ENCODE results near the gene EPO. TPM values are rescaled to one million over a fixed set of nuclear protein-coding genes. Genes with fewer than 3 reads are reported as not detected.

EPO gene
- total RNA-seq, 4 donors from 2014 or later: 0.97 TPM; not detected in 3

DNA sequence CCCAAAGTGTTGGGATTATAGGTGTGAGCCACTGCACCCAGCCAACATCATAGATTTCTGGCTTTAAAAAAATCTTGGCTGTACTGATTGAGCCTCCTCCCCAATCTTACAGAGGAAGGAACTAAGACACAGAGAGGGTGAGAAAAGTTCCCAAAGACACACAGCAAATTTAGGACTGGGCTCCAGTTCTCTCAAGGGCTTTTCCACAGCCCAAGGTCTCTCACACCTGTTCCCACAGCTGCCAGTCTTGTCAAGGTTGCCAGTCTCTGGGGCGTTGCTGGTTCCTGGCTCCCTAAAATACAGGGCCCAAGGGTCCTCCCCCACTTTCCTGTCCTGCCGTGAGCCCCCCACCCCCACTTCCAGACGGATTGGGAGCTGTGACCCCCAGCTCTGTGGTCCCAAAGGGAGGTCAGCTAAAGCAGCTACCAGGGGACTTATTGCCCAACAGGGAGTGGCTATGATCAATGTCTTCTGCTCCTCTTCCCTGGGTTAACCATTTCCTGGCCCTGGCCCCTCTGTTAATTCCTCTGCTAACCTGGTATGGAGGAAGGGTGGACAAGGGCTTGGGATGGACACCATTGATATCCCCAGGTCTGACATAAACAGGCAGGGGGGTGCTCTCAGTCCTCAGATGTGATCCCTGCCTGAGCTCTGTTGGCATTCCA, 10.0 kb downstream of the EPO start:
- Histone ChIP-seq H3K27ac (no peak overlapping the region), H3K4me3 (no peak overlapping the region), H3K27me3 (no peaks in the 10 kb centered on the region), H3K4me1 (peaks cover 14% of the 10 kb centered on the region), H3K9me3 (no peaks in the 10 kb centered on the region), H3K36me3 (no peaks in the 10 kb centered on the region)
- TF ChIP-seq POLR2A (IDR thresholded peaks at IDR 0.05) (no peak), POLR2AphosphoS5 (IDR thresholded peaks at IDR 0.05) (no peak), EP300 (IDR thresholded peaks at IDR 0.05) (no peak)
- TF ChIP-seq, protein P1, sequence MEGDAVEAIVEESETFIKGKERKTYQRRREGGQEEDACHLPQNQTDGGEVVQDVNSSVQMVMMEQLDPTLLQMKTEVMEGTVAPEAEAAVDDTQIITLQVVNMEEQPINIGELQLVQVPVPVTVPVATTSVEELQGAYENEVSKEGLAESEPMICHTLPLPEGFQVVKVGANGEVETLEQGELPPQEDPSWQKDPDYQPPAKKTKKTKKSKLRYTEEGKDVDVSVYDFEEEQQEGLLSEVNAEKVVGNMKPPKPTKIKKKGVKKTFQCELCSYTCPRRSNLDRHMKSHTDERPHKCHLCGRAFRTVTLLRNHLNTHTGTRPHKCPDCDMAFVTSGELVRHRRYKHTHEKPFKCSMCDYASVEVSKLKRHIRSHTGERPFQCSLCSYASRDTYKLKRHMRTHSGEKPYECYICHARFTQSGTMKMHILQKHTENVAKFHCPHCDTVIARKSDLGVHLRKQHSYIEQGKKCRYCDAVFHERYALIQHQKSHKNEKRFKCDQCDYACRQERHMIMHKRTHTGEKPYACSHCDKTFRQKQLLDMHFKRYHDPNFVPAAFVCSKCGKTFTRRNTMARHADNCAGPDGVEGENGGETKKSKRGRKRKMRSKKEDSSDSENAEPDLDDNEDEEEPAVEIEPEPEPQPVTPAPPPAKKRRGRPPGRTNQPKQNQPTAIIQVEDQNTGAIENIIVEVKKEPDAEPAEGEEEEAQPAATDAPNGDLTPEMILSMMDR (IDR thresholded peaks at IDR 0.05): no peak
- 29% methylated on average over 3 of the region's 3 CpGs for WGBS
- no peak for DNase-seq (ENCODE audit: low spot score in 2 of 2)

DNA sequence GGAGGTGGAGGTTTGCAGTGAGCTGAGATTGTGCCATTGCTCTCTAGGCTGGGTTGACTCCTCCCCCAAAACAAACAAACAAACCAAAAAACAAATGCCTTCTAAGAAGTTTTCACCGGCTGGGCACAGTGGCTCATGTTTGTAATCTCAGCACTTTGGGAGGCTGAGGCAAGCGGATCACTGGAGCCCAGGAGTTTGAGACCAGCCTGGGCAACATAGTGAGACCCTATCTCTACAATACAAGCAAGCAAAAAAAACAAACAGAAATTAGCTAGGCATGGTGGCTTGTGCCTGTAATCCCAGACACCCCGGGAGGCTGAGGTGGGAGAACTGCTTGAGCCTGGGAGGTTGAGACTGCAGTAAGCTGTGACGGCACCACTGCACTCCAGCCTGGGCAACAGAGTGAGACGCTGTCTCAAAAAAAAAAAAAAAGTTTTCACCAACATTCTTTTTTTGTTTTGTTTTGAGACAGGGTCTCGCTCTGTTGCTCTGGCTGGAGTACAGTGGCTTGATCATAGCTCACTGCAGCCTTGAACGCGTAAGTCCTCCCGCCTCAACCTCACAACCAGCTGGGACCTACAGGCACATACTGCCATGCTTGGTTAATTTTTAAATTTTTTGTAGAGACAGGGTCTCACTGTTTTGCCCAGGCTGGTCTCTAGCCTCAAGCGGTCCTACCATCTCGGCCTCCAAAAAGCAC, 11.8 kb downstream of the EPO start:
- H3K4me1 ChIP-seq: peaks cover 7% of the 10 kb centered on the region
- H3K9me3 ChIP-seq: no peaks in the 10 kb centered on the region
- no peak for DNase-seq (ENCODE audit: low spot score in 2 of 2)
- no peaks in the 10 kb centered on the region for H3K36me3 ChIP-seq
- H3K4me3 ChIP-seq: no peak overlapping the region
- TF ChIP-seq, protein P1 (IDR thresholded peaks at IDR 0.05): no peak
- no peak overlapping the region for H3K27ac ChIP-seq
- no peaks in the 10 kb centered on the region for H3K27me3 ChIP-seq
- WGBS: 85% methylated on average over 11 of the region's 11 CpGs

DNA sequence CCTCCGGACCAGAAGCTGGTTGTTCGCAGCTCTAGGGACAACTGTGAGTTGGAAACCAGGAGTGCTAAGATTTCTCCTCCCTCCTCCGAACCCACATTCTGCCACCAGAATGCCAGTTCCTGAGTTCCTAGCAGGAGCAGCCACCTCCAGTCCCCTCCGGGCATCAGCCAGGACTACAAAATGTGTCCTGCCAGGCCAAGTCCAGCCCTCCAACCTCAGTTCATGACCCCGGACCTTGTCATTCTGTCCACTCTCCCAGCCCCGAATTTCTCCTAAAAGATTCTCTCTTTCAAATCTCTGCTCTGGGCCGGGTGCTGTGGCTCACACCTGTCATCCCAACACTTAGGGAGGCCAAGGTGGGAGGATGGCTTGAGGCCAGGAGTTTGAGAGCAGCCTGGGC, 15.5 kb downstream of the EPO start:
- DNase-seq (ENCODE audit: low spot score in 2 of 2): no peak
- Histone ChIP-seq H3K27ac (no peak overlapping the region), H3K4me1 (no peaks in the 10 kb centered on the region), H3K36me3 (no peaks in the 10 kb centered on the region), H3K27me3 (no peaks in the 10 kb centered on the region), H3K9me3 (no peaks in the 10 kb centered on the region), H3K4me3 (no peak overlapping the region)
- WGBS: 87% methylated on average over 7 of the region's 7 CpGs
- no peak for TF ChIP-seq EP300 (IDR thresholded peaks at IDR 0.05)
- TF ChIP-seq POLR2A (IDR thresholded peaks at IDR 0.05): no peak
- TF ChIP-seq, protein P1 (IDR thresholded peaks at IDR 0.05): no peak
- no peak for TF ChIP-seq POLR2AphosphoS5 (IDR thresholded peaks at IDR 0.05)

- Histone ChIP-seq H3K36me3 (no peaks in the 10 kb centered on the region), H3K4me3 (no peak overlapping the region), H3K27me3 (no peaks in the 10 kb centered on the region), H3K4me1 (no peaks in the 10 kb centered on the region), H3K9me3 (no peaks in the 10 kb centered on the region), H3K27ac (no peak overlapping the region)
- TF ChIP-seq, protein P1 (IDR thresholded peaks at IDR 0.05): no peak
- TF ChIP-seq POLR2AphosphoS5 (IDR thresholded peaks at IDR 0.05) (no peak), POLR2A (IDR thresholded peaks at IDR 0.05) (no peak)
- 76% methylated on average over 5 of the region's 13 CpGs for WGBS
- DNase-seq (ENCODE audit: low spot score in 2 of 2): no peak
These were observed 16.4 kb downstream of the EPO start for GRCh38 chr7:100736671-100737070.

DNA sequence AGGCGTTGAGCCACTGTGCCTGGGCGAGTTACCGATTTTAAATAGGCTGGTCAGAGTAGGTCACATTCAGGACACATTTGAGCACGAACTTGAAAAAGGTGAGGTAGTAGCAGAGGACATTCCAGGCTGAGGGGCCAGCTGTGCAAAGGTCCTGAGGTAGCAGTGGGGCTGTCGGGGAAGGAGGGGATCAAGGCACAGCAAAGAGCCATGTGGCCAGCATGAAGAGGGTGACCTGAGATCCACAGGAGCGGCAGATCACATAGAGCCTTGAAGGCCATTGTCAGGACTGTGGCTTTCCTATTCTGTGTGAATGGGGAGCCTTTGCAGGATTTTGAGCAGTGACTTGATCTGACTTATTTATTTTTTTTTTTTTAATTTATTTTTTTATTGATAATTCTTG, 19.7 kb downstream of the EPO start:
- no peak overlapping the region for H3K4me3 ChIP-seq
- H3K27ac ChIP-seq: no peak overlapping the region
- DNase-seq (ENCODE audit: low spot score in 2 of 2): no peak
- H3K27me3 ChIP-seq: no peaks in the 10 kb centered on the region
- TF ChIP-seq, protein P1 (IDR thresholded peaks at IDR 0.05): no peak
- TF ChIP-seq EP300 (IDR thresholded peaks at IDR 0.05) (no peak), POLR2AphosphoS5 (IDR thresholded peaks at IDR 0.05) (no peak), POLR2A (IDR thresholded peaks at IDR 0.05) (no peak)
- H3K4me1 ChIP-seq: no peaks in the 10 kb centered on the region
- H3K9me3 ChIP-seq: no peaks in the 10 kb centered on the region
- H3K36me3 ChIP-seq: no peaks in the 10 kb centered on the region
- WGBS: 93% methylated on average over 6 of the region's 6 CpGs

Data from suprapubic skin (tissue), 4 donors.